SK-N-SH (cell line): ENCODE measurements around the gene PLAAT1. TPM values are rescaled to one million over a fixed set of nuclear protein-coding genes. Genes with fewer than 3 reads are reported as not detected.

Source experiments
- CTCF ChIA-PET: fragments of 300-600, 350-600 bp; formaldehyde crosslinking; extraction: SDS; loops from one replicate; lab custom pipeline; 2021; lab: Yijun Ruan, JAX
- POLR2A ChIA-PET: fragments of 350-600 bp; sonication (Branson Sonifier 250); formaldehyde crosslinking; extraction: SDS; loops from one replicate; lab custom pipeline; 2020; ENCODE audit warnings: antibody characterized with exemption, inconsistent platforms; lab: Yijun Ruan, JAX
- DNase-seq: peaks from one replicate; pipeline ENCODE4 v3.0.0; 2012
- H2AFZ ChIP-seq: fragments of 200-600 bp; sonication (generic); 2 replicates; pipeline ENCODE4 v1.8.1; 2016; ENCODE audit warnings: antibody characterized with exemption, mild to moderate bottlenecking, low read depth
- H3F3A ChIP-seq: fragments of 200-600 bp; sonication (generic); replicated peaks from 2 replicates; pipeline ENCODE3; 2016; ENCODE audit warnings: antibody characterized with exemption, mild to moderate bottlenecking; ENCODE audit not compliant: insufficient read depth
- H3K27ac ChIP-seq, 2 experiments: fragments of 200-500 bp in 1 of 2; fragments of 200-600 bp in 1 of 2; sonication (Bioruptor generic) in 1 of 2; sonication (generic), shearing (Covaris generic) in 1 of 2; 2 replicates each; pipeline versions ENCODE4 v1.5.1 to v1.6.1; 2014 to 2016; ENCODE audit warnings: low read depth in 2 of 2, inconsistent platforms in 1 of 2, low read length in 1 of 2, mild to moderate bottlenecking in 1 of 2, mixed read lengths in 1 of 2
- H3K27me3 ChIP-seq: fragments of 200-600 bp; sonication (generic), shearing (Covaris generic); 2 replicates; pipeline ENCODE4 v1.6.1; 2016; ENCODE audit warnings: mixed run types; ENCODE audit not compliant: insufficient read depth
- H3K36me3 ChIP-seq, 2 experiments: fragments of 200-500 bp in 1 of 2; fragments of 200-600 bp in 1 of 2; sonication (Bioruptor generic) in 1 of 2; sonication (generic) in 1 of 2; replicated peaks in 1 of 2; 2 replicates each; pipeline versions ENCODE3 to v1.5.1; 2014 to 2016; ENCODE audit warnings: low read length in 1 of 2, mild to moderate bottlenecking in 1 of 2; ENCODE audit not compliant: insufficient read depth in 2 of 2, control insufficient read depth in 1 of 2
- H3K4me1 ChIP-seq, 2 experiments: fragments of 200-500 bp in 1 of 2; fragments of 200-600 bp in 1 of 2; sonication (Bioruptor generic) in 1 of 2; sonication (generic), shearing (Covaris generic) in 1 of 2; 2 replicates each; pipeline versions ENCODE4 v1.5.1 to v1.6.1; 2014 to 2016; ENCODE audit warnings: low read depth in 1 of 2, low read length in 1 of 2, mixed run types in 1 of 2; ENCODE audit not compliant: insufficient read depth in 2 of 2, control insufficient read depth in 1 of 2
- H3K4me2 ChIP-seq: fragments of 200-600 bp; sonication (generic), shearing (Covaris generic); 2 replicates; pipeline ENCODE4 v1.6.1; 2017; ENCODE audit warnings: mixed run types
- H3K4me3 ChIP-seq, 2 experiments: fragments of 200-500 bp in 1 of 2; fragments of 200-600 bp in 1 of 2; sonication (Bioruptor generic) in 1 of 2; sonication (generic), shearing (Covaris generic) in 1 of 2; 2 replicates each; pipeline versions ENCODE4 v1.5.1 to v1.8.1; 2014 to 2016; ENCODE audit warnings: low read depth in 2 of 2, inconsistent platforms in 1 of 2, low read length in 1 of 2, mild to moderate bottlenecking in 1 of 2, mixed read lengths in 1 of 2, moderate library complexity in 1 of 2
- H3K79me2 ChIP-seq: fragments of 200-600 bp; sonication (generic); 2 replicates; pipeline ENCODE4 v1.8.1; 2017; ENCODE audit warnings: mild to moderate bottlenecking; ENCODE audit not compliant: insufficient read depth
- H3K9ac ChIP-seq: fragments of 200-600 bp; sonication (generic); 2 replicates; pipeline ENCODE4 v1.6.1; 2017; ENCODE audit warnings: mixed run types
- H3K9me2 ChIP-seq: fragments of 200-600 bp; sonication (generic); 2 replicates; pipeline ENCODE4 v1.6.1; 2017; ENCODE audit warnings: mixed run types
- H3K9me3 ChIP-seq: fragments of 200-600 bp; sonication (generic); 2 replicates; pipeline ENCODE4 v1.6.1; 2017; ENCODE audit warnings: mixed run types, mild to moderate bottlenecking, moderate library complexity
- H4K20me1 ChIP-seq: fragments of 200-600 bp; sonication (generic); 2 replicates; pipeline ENCODE4 v1.6.1; 2017; ENCODE audit warnings: mild to moderate bottlenecking, mixed run types; ENCODE audit not compliant: insufficient read depth
- ELF1 ChIP-seq: IDR thresholded peaks from 2 replicates; pipeline ENCODE4 v1.4.0; 2012
- FOXJ3 ChIP-seq: sonication (generic); formaldehyde crosslinking; IDR thresholded peaks from 2 replicates; pipeline ENCODE4 v1.5.1; 2020; ENCODE audit warnings: mild to moderate bottlenecking, missing genetic modification reagents
- GATA2 ChIP-seq: sonication (generic); formaldehyde crosslinking; IDR thresholded peaks from 2 replicates; pipeline ENCODE4 v1.5.0; 2020; ENCODE audit warnings: mild to moderate bottlenecking, missing genetic modification reagents
- MEF2A ChIP-seq: IDR thresholded peaks from 2 replicates; pipeline ENCODE4 v1.4.0; 2012; ENCODE audit warnings: low read depth, borderline replicate concordance
- NFIC ChIP-seq: IDR thresholded peaks from 2 replicates; pipeline ENCODE4 v1.4.0; 2012; ENCODE audit warnings: borderline replicate concordance
- RAD21 ChIP-seq: IDR thresholded peaks from 2 replicates; pipeline ENCODE4 v1.6.1; 2012; ENCODE audit warnings: mild to moderate bottlenecking, low read length
- TCF12 ChIP-seq: IDR thresholded peaks from 2 replicates; pipeline ENCODE4 v1.4.0; 2012
- TEAD4 ChIP-seq: IDR thresholded peaks from 2 replicates; pipeline ENCODE4 v1.4.0; 2012; ENCODE audit warnings: mild to moderate bottlenecking, borderline replicate concordance; ENCODE audit not compliant: insufficient read depth
- WGBS: methylation state at CpG from one replicate; pipeline ENCODE4 v1.1.6; 2017; ENCODE audit warnings: low lambda C conversion rate; 5-methylcytosine and 5-hydroxymethylcytosine counted together
- polyA plus RNA-seq, 3 experiments: library from polyadenylated mRNA; depleted of rRNA; stranded (reverse); fragments of >200 nt; gene quantifications; 2 replicates each; pipeline ENCODE4 v1.2.3, GENCODE V29; 2012
- TF ChIP-seq, protein P1 (sequence below): fragments of 200-600 bp; sonication (generic); IDR thresholded peaks from 2 replicates; pipeline ENCODE4 v1.6.1; 2017; ENCODE audit warnings: antibody characterized with exemption, mild to moderate bottlenecking, moderate library complexity
- TF ChIP-seq, protein P2 (sequence below): IDR thresholded peaks from 2 replicates; pipeline ENCODE4 v1.4.0; 2012; ENCODE audit warnings: low read depth
- TF ChIP-seq, protein P3 (sequence below): IDR thresholded peaks from 2 replicates; pipeline ENCODE4 v1.4.0; 2012; ENCODE audit warnings: low read depth, borderline replicate concordance
- TF ChIP-seq, protein P4 (sequence below): fragments of 150-350 bp; IDR thresholded peaks from 2 replicates; pipeline ENCODE4 v1.6.1; 2016; ENCODE audit warnings: mild to moderate bottlenecking, low read depth, low read length
- TF ChIP-seq, protein P5 (sequence below): IDR thresholded peaks from 2 replicates; pipeline ENCODE4; 2012

The PLAAT1 gene
- polyA plus RNA-seq, 1 of the 3 experiments (the other 2 are of a cell fraction), result 1.6 TPM

DNA sequence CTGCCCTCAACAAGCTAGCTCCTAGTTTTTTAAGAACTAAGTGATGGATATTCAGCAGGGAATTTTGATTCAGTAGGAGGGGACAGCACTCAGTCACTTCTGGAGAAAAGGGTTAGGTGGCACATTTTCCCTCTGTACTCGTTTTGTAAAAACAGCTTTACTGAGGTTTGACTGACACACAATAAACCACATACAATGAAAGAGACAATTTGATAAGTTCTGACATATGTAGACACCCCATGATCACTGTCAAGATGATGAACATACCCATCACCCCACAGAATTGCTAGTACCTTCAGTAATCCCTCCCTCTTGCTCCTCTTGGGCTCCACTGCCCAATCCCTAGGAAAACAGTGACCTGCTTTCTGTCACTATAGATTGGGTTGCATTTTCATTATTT lies 29.0 kb upstream of the PLAAT1 start:
- no peaks in the 10 kb centered on the region for H4K20me1 ChIP-seq
- no peaks in the 10 kb centered on the region for H3K9me2 ChIP-seq
- DNase-seq, result no peak
- no peak overlapping the region for H2AFZ ChIP-seq
- H3K4me2 ChIP-seq, result no peak overlapping the region
- no peaks in the 10 kb centered on the region for H3K4me1 ChIP-seq
- H3K9me3 ChIP-seq, result no peaks in the 10 kb centered on the region
- POLR2A ChIA-PET, result no interaction called here
- H3F3A ChIP-seq, result no peaks in the 10 kb centered on the region
- CTCF ChIA-PET, result no interaction called here
- WGBS, result 0% methylated on average over 1 of the region's 1 CpG
- no peak overlapping the region for H3K27ac ChIP-seq
- no peak overlapping the region for H3K4me3 ChIP-seq
- H3K36me3 ChIP-seq, result no peaks in the 10 kb centered on the region
- no peak overlapping the region for H3K9ac ChIP-seq
- H3K79me2 ChIP-seq, result no peaks in the 10 kb centered on the region
- H3K27me3 ChIP-seq, result no peaks in the 10 kb centered on the region
- TF ChIP-seq TEAD4 (no peak), MEF2A (no peak), ELF1 (no peak), FOXJ3 (CRISPR knock-in tag) (no peak), GATA2 (CRISPR knock-in tag) (no peak), NFIC (no peak), RAD21 (no peak)
- TF ChIP-seq, protein P1, sequence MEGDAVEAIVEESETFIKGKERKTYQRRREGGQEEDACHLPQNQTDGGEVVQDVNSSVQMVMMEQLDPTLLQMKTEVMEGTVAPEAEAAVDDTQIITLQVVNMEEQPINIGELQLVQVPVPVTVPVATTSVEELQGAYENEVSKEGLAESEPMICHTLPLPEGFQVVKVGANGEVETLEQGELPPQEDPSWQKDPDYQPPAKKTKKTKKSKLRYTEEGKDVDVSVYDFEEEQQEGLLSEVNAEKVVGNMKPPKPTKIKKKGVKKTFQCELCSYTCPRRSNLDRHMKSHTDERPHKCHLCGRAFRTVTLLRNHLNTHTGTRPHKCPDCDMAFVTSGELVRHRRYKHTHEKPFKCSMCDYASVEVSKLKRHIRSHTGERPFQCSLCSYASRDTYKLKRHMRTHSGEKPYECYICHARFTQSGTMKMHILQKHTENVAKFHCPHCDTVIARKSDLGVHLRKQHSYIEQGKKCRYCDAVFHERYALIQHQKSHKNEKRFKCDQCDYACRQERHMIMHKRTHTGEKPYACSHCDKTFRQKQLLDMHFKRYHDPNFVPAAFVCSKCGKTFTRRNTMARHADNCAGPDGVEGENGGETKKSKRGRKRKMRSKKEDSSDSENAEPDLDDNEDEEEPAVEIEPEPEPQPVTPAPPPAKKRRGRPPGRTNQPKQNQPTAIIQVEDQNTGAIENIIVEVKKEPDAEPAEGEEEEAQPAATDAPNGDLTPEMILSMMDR, result no peak
- TF ChIP-seq, protein P2, sequence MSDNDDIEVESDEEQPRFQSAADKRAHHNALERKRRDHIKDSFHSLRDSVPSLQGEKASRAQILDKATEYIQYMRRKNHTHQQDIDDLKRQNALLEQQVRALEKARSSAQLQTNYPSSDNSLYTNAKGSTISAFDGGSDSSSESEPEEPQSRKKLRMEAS, result no peak
- TF ChIP-seq, protein P3, sequence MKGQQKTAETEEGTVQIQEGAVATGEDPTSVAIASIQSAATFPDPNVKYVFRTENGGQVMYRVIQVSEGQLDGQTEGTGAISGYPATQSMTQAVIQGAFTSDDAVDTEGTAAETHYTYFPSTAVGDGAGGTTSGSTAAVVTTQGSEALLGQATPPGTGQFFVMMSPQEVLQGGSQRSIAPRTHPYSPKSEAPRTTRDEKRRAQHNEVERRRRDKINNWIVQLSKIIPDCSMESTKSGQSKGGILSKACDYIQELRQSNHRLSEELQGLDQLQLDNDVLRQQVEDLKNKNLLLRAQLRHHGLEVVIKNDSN, result no peak
- TF ChIP-seq, protein P4, sequence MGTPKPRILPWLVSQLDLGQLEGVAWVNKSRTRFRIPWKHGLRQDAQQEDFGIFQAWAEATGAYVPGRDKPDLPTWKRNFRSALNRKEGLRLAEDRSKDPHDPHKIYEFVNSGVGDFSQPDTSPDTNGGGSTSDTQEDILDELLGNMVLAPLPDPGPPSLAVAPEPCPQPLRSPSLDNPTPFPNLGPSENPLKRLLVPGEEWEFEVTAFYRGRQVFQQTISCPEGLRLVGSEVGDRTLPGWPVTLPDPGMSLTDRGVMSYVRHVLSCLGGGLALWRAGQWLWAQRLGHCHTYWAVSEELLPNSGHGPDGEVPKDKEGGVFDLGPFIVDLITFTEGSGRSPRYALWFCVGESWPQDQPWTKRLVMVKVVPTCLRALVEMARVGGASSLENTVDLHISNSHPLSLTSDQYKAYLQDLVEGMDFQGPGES, result no peak

DNA sequence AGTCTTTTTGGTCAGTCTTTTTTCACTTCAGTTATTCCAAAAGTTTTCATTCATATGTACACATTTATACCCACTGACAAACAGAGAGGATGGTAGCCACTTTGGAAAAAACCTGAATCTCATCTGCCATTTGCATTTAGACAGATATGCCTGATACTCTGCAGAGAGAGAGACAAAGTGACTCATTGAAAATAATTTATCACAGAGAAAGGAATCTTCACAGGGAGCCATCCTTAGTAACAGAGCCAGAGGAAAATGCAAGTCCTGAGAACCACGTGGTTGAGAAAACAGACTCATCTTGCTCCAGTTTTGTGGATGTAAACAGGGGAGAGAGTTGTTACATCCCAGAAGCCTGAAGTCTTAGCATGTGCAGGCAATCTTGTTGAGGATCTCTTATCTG lies 28.2 kb upstream of the PLAAT1 start:
- no peak for DNase-seq
- Histone ChIP-seq H3K4me1 (no peaks in the 10 kb centered on the region), H3K79me2 (no peaks in the 10 kb centered on the region), H3K27me3 (no peaks in the 10 kb centered on the region), H3K9ac (no peak overlapping the region), H2AFZ (no peak overlapping the region), H3K4me2 (no peak overlapping the region), H3K9me3 (no peaks in the 10 kb centered on the region), H4K20me1 (no peaks in the 10 kb centered on the region), H3K4me3 (no peak overlapping the region), H3F3A (no peaks in the 10 kb centered on the region), H3K27ac (no peak overlapping the region), H3K36me3 (no peaks in the 10 kb centered on the region), H3K9me2 (no peaks in the 10 kb centered on the region)
- ChIA-PET POLR2A (no interaction called here), CTCF (no interaction called here)
- peak; percentile 34; the same call in 1 of the 2 replicates for TF ChIP-seq TCF12
- TF ChIP-seq, protein P5, sequence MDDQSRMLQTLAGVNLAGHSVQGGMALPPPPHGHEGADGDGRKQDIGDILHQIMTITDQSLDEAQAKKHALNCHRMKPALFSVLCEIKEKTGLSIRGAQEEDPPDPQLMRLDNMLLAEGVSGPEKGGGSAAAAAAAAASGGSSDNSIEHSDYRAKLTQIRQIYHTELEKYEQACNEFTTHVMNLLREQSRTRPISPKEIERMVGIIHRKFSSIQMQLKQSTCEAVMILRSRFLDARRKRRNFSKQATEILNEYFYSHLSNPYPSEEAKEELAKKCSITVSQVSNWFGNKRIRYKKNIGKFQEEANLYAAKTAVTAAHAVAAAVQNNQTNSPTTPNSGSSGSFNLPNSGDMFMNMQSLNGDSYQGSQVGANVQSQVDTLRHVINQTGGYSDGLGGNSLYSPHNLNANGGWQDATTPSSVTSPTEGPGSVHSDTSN, result no peak
- WGBS, result 5% methylated on average over 1 of the region's 1 CpG
